Stromal cell of bone marrow (primary cell): Measurements from ENCODE around the gene BOC.
A peak's percentile ranks its signal among the peaks of the same experiment; 100 is the strongest.

Experiments used
- DNase-seq: peaks from one replicate; pipeline ENCODE4 v3.0.0-alpha.2; 2012; ENCODE audit warnings: low read depth

The BOC gene

GRCh38 chr3:113271189-113271588 is 59.8 kb downstream of the BOC start:
- no peak for DNase-seq

- DNase-seq = no peak
Observed at GRCh38 chr3:113271594-113272384, 60.4 kb downstream of the BOC start.

GRCh38 chr3:113272385-113272779 is 61.0 kb downstream of the BOC start:
- no peak for DNase-seq

GRCh38 chr3:113273011-113273410 is 61.7 kb downstream of the BOC start:
- no peak for DNase-seq

- DNase-seq = no peak
Observed at GRCh38 chr3:113273604-113274378, 62.4 kb downstream of the BOC start.

GRCh38 chr3:113274425-113275257 is 63.3 kb downstream of the BOC start:
- no peak for DNase-seq

GRCh38 chr3:113275258-113275556 is 63.9 kb downstream of the BOC start:
- DNase-seq = no peak

- DNase-seq = no peak
Observed at GRCh38 chr3:113275583-113275928, 64.2 kb downstream of the BOC start.

- peak; percentile 84 for DNase-seq
Observed at GRCh38 chr3:113275929-113276750, 64.8 kb downstream of the BOC start.

GRCh38 chr3:113276751-113277080 is 65.4 kb downstream of the BOC start:
- DNase-seq = no peak

- DNase-seq = no peak
Observed at GRCh38 chr3:113277414-113277813, 66.1 kb downstream of the BOC start.

GRCh38 chr3:113277941-113278598 is 66.7 kb downstream of the BOC start:
- no peak for DNase-seq

GRCh38 chr3:113278599-113278955 is 67.2 kb downstream of the BOC start:
- DNase-seq = no peak

- DNase-seq = no peak
Observed at GRCh38 chr3:113279686-113280085, 68.3 kb downstream of the BOC start.

- DNase-seq = no peak
Observed at GRCh38 chr3:113283306-113283705, 71.9 kb downstream of the BOC start.

GRCh38 chr3:113284453-113285050 is 73.2 kb downstream of the BOC start:
- no peak for DNase-seq

- DNase-seq = no peak
Observed at GRCh38 chr3:113285226-113285625, 73.9 kb downstream of the BOC start.

GRCh38 chr3:113285741-113286140 is 74.4 kb downstream of the BOC start:
- no peak for DNase-seq

- DNase-seq = no peak
Observed at GRCh38 chr3:113286524-113286923, 75.2 kb downstream of the BOC start.

- DNase-seq = peak; percentile 52
Observed at GRCh38 chr3:113287111-113287802, 75.9 kb downstream of the BOC start.
